ENCODE results near the gene GRIA1.

Gene GRIA1

DNA sequence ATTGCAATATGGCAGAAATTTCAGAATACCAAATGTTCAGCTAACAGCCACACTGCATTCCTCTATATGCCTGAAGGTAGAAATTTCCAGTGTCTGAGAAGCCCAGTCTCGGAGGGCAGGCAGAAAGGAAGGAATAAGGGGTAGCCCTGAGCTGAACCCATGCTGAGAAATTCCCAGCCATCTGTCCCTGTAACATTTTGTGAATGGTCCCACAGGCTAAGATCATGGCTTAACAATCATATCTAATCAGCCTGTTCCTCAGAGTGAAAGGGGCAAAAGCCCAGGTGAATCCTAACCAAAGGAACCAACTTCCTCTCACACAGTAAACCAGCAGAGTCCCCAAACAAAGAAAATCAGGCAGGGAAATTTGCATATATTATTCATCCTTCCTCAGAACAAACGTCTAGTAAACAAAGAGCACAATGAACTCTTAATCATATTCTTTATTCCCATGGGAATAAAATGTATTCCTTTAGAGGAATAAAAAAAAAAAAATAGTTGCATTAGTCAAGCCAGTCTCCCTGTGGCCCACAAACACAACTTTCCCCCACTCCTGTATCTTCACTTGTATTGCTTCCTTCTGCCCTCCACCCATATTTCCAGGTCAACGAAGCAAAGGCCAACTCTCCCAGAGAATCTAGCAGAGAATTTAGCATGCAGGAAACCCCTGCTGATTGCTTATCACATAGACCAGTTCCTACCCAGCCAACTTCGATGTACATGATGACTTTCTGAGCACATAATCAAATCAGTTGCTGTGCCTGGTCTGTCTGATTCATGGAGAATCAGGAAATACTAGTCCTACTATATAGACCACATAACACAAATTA lies 290.6 kb downstream of the GRIA1 start:
- DNase-seq (ENCODE audit: low spot score) = no peak

DNA sequence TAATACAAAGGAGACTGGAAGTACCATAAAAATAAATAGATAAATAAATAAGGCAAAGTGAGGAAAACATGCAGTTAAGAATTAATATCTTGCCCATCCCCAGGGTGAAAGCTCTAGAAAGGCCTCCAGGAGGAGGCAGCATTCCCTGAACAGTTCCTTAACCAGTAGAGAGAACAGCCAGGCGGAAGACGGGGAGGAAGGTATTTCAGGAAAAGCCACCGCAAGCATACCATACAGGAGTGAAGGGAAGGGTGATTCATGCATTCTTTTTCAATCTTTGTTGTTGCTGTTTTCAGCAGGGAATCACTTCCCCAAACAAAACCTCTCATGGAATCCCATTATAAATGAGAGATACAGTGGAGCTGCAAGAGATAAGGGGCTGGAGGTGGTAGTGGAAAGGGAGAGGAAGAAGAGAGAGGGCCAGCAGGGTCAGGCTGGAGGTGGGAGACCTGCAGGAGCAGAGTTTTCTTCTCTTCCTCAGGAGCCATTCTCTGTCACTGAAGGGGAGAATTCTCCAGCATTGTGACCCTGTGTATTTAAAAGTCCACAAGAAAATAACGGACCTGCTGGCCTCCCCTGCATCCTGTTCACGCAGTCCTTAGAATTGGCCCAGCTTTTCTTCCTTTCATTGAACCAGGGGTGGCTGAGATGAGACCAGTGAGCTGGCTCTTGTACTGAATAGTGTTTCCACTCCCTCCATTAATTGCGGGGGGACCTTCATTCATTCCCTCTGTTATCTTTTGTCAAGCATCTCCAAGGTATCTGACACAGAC lies 292.3 kb downstream of the GRIA1 start:
- no peak for DNase-seq (ENCODE audit: low spot score)

DNA sequence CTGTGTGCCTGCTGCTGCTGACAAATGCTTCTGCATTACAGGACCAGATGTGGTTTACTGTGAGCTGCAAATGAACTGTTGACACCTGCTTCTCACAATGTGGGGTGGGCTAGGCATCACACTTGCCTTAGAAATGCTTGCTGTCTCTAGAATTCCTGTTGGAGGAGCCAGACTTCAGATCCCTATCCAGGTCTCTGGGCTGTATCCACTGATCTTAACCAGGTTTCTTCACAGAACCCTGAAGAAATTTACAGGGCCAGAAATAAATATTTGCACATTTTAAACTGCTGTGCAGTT lies 292.8 kb downstream of the GRIA1 start:
- DNase-seq (ENCODE audit: low spot score) = no peak

DNA sequence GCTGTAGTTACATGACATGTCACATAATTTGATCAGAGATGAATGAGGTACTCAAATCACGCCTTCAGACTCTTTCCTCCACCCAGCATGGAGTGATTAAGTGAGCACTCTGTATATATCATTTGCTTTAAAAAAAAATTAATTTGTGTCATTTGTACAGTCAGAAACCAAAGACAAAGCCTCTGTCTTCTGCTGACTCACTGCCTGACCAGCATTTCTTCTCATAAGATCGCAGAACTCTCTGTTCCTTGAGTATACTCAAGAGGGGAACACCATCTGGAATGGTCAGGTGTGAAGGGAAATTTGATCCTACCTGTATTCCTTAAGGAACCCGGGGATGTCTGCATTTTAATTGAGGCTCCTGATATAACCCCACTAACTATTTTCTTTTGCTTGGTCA lies 293.8 kb downstream of the GRIA1 start:
- no peak for DNase-seq (ENCODE audit: low spot score)

DNA sequence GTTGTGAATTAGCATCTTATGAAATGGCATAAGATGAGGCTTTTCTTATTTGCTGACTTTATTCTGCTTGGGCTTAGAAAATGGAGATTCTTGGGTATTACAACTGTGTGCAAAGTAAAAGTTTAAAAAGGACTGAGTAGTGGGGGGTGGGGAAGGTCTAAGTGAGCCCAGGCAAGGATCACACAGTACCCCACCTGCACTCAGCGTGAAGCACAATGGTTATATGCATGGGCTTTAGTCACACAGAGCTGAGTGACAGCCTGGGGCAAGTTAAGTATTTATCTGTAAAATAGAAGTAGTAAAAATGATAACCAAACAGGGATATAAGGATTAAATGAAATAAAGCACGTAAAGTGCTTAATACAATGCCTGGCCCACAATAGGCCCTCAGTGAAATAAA lies 300.9 kb downstream of the GRIA1 start:
- DNase-seq (ENCODE audit: low spot score) = no peak

DNA sequence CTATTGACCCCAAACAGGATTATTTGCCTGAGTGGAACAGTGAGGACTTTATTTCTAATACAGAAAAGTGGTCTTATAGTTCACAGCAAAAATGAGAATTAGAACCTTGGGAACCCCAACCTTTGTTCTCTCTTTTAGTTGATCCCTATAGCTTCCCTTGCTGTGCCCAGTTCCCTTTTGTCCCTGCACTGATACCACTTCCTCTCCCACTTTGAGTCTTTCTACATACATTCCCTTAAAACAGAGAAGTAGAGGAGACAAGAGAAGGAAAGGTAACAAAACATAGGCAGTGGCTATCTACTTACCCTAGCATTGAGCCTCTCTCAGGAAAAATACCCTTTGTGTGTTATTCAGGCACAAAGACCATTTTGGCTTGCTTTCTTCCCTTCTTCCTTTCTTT lies 301.8 kb downstream of the GRIA1 start:
- no peak for DNase-seq (ENCODE audit: low spot score)

DNA sequence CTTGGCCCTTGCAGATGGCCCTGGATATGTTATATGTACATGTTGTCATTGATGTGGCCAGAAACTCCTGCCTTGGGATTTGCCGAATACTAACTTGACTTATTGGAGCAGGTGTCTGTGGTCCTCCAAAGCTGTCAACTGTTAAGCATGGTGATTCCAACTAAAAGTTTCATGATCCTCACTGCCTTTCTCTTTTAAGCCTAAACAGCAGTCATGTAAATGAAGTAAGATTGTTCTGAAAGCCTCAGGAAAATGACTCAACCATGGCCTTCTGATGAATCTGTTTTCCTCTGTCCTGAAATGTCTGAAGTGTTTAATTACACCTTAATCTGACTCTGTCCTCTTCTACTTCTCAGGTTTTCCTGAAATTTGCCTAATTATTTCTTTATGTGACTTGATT lies 303.2 kb downstream of the GRIA1 start:
- DNase-seq (ENCODE audit: low spot score) = no peak

DNA sequence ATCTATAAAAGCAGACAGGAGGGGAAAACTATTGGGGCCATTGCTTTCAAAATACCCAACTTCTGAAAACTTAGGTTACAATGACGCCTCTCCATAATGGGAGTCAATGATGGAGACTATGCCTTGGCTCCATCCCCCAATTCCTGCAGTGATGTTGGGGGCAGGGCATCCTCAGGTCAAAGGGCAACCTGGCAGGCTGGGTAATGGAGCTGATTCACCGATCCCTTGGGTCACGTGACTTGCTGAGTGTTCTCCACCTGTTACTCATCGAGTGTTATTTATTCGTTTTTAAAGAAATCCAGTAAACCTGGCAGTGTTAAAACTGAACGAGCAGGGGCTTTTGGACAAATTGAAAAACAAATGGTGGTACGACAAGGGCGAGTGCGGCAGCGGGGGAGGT lies 303.9 kb downstream of the GRIA1 start:
- DNase-seq (ENCODE audit: low spot score) = no peak

DNA sequence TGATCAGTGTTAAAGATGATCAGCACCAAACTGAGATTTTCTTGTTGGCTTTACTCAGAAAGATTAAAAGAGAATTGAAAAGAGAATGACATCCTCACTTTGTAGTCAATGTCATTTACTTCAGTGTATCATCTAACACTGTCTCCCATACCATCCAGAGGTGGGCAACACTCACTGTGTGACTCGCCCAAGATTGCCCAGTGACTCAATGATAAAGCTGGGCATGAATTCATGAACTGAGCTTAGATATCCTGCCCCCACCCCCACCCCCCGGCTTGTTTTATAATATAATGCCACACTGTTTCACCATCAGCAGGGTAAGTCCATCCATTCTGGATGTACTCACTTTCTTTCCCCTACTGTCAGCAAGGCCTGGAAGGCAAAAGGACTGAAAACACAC lies 306.1 kb downstream of the GRIA1 start:
- no peak for DNase-seq (ENCODE audit: low spot score)

DNA sequence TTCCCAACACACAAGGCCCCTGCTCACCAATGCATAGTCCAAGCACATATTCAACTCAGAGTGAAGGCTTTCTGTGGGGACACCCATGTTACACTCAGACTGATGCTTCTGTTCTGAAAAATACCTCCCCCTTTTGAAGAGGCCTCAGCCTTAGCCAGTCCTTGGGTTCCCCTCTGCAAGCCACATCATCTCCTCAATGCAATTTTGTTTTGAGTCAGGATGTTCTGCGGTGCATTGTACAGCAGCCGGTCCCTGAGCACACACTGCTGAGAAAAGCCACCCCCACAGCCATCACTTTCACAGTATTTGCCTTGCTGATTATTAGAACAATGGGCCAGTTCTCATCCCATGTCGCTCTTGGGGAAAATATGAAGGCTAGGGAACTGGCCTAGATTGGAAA lies 307.0 kb downstream of the GRIA1 start:
- no peak for DNase-seq (ENCODE audit: low spot score)

DNA sequence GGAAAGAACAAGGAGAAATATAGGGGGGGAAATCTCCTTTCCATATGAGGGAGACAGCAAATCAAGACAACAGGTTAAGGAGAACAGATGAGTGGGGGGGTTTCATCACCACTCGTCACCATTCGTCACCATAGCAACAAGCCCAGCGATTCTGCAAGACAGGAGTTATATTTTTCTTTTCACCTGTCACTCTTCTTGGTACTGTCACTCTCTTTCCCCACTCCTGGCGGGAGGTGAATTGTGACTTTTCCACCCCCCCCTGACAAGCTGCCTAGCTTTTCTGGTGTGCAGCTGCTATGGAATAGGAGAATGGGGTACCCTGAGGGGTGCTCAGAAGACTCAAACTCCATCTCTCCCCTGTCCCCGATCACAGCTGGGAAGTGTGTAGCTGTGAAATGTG lies 308.4 kb downstream of the GRIA1 start:
- DNase-seq (ENCODE audit: low spot score) = no peak

DNA sequence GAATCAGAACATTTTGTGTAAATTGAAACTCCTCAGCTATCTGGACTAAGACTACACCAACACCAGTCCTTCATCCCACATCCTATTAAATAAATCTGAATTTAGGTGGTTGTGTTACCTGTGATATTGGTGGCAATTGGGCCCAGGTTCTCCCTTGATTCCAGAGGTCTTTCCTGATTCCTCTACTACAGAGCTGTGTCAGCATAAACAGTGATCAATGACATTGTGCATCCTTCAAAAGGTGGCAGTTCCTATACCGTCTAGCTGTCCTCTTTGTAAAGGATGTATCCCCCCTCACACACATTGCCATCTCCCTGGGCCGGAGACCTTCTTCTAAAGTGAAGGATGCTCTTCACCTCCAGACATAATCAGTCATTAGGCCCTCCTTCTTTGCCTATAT lies 309.0 kb downstream of the GRIA1 start:
- no peak for DNase-seq (ENCODE audit: low spot score)

DNA sequence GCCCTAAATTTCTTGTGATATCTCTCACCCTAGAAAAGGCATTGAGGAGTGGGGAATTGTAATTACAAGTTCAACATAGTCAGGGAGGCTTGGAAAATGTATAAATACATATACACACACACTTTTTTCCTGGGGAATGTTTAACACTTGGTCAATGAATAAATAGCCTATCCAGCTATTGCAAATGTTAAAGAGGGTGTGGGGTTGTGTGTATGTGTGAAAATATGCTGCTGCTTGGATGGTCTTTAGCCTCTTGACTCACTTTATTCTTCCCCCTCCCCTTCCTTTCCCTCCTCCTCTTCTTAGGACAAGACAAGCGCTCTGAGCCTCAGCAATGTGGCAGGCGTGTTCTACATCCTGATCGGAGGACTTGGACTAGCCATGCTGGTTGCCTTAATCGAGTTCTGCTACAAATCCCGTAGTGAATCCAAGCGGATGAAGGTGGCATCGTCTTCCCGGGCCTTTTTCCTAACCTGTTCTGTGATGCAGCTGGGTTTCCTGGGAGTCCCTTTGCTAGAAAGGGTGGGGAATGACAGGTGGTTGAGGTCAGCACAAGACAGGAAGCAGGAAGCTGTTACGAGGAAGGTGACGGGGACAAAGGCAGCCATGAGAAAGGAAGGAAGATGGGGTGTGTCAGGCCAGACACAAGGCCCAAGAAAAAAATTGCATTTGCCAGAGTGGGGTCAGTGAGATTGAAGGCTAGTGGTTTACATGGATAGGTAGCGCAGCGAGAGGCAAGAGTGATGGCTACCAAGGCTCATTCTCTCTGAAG lies 311.8 kb downstream of the GRIA1 start:
- DNase-seq (ENCODE audit: low spot score) = no peak

DNA sequence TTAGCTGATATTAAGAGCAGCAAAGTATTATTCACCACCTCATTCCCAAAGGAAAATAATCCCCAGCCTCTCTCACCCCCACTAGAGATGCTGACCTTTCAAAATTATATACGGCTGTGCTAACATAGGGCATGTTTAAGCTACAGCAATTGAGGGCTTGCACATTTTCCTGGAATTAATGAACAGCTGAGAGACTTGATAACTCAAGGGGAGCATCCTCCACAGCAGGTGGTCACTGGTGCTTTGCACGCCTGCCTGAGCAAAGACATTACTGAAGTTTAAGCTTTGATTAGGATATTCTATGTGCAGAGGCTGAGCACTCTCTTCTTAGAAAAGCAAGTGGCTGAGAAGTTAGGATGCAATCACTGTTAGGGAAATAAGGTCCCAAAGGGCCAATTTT lies 317.3 kb downstream of the GRIA1 start:
- DNase-seq (ENCODE audit: low spot score) = no peak

DNA sequence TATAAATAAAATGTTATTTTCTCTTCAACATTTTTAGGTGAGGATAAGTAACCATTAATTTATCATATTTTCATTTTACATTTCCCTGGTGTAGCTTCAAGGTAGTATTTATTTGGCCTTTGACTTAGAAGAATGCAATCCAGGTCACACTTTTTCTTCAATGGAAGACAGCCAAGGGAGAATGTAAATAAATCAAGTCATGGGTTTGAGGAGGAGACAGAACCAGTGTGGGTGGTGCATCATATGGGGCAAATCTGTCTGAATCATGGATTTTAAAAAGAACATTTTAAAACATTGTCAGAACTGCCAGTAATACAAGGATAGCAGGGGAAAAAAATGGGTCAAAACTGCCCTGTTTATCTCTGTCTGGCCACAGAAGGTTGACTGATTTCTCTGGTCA lies 318.7 kb downstream of the GRIA1 start:
- DNase-seq (ENCODE audit: low spot score) = no peak

DNA sequence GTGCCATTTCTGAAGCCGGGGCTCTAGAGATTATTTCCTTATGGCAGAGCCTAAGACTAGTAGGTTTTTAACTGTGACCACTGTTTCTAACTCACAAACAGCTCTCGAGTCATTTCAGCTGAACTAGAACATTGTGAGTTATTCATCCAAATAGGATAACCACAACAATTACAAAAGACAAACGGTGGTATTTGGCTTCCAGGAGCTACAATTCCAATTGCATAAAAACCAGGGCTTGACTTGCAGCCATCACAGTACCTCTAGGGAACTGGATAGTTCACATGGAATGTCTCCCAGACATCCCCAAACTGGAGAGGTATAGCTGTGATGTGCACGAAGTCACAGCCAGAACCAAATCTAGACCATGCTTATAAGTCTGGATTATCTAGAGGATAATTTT lies 323.4 kb downstream of the GRIA1 start:
- DNase-seq (ENCODE audit: low spot score) = no peak

DNA sequence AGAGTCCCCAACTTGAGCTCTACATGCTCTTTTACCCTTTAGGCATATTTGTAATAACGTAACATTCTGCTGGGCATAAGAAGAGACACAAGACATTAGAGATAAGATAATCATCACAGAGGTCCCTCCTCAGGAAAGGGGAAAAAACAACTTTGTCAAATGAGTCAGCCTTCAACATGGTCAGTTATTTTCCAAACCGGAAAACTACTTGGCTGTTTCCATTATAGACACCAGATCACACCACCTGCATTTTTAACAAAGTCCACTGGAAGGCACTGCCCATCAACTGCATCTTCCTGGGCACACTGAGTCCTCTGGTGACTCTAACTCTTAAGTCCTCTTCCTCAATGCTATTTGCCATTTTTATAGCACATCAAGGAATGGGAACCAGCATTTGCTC lies 326.4 kb downstream of the GRIA1 start:
- no peak for DNase-seq (ENCODE audit: low spot score)

DNA sequence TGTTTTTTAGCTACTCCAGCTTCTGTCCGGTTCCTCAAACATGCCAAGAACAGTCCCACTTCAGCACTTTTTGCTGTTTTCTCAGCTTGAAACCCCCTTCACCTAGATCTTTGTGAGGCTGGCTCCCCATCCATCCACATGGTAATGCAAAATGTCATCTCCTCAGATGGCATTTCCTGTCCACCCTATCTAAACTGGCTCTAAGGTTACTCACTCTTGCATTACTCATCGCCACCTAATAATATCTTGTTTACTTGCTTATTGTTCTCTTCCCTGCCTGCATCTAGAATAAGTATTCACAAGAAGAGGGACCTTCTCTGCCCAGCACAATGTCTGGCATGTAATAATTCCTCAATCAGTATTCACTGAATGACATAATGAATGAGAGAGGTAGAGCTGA lies 328.2 kb downstream of the GRIA1 start:
- DNase-seq (ENCODE audit: low spot score) = no peak

DNA sequence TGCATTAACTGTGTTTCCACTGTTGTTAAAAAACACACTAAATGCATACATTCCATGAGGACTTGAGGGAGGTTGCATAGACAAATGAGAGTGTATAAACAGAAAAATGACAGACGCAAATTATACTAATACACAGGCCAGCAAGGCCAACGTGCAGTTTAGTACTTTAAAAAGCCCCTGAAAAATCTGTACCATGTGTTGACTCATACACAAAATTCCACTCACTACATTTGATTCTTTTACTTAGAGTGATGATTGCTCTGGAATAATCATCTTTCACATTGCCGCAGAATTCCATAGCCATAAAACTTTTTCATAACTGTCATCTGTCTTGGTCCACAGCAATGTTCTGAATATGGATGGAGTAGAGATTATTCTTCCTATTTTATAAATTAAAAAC lies 332.6 kb downstream of the GRIA1 start:
- no peak for DNase-seq (ENCODE audit: low spot score)

DNA sequence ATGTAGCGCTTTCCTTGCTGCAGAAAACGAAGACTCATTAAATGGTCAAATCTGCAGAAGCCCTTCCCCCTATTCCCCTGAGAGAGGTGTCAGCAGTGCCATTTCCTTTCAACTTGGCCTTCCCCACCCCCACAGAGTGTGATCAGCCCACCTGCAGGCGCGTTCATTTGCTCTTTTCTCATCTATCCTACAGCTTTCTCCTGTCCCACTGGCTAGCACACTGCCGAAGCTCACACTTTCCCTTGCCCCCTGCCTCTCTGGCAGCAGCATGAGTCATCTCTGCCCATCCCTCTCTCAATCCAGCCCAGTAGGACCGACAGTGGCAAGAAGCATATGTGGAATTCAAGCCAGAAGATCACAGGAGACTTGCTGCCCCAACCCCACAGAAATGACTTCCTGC lies 334.4 kb downstream of the GRIA1 start:
- DNase-seq (ENCODE audit: low spot score) = no peak

DNA sequence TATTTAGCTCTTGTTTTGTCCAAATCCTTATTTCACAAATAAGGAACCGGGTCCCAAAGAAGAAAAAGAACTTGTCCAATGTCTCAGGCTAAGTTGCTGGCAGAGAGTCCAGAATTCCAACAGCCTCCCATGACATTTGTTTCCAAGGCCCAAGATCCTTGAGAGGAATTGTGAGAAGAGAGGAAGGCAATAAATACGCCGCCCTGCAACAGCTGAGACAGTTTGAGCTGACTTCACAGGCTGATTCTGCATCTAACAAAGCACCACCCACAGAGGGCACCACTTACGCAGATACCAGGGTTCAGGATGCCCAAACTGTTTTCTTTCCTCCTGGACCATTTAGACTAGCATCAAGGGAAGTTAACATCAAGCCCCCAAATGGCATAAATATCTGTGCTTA lies 336.9 kb downstream of the GRIA1 start:
- DNase-seq (ENCODE audit: low spot score) = no peak

DNA sequence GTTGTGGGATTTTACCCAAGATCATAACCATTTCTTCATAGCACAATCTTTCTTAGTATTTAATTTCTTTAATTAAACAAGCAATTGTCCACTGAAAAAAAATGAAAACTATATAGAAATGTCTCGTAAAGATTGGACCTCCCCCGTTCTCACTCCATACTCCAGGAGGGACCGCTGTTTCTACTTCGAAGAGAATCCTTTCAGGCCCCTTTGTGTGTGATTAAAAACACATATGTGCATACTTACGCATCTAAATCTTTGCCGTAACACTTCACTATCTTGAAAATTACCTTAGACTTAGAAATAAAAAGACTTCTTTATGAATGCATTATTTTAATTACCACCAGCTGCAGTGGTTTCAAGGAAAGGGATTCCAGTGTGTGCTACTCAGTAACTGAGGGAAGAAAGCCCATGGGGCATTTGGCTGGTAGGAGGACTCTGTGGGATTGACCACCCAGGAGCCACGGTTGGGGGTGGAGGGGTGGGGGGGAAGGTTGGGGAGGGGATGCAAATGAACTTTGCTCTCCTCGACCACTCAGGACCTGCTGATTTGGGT lies 339.1 kb downstream of the GRIA1 start:
- DNase-seq (ENCODE audit: low spot score) = no peak

DNA sequence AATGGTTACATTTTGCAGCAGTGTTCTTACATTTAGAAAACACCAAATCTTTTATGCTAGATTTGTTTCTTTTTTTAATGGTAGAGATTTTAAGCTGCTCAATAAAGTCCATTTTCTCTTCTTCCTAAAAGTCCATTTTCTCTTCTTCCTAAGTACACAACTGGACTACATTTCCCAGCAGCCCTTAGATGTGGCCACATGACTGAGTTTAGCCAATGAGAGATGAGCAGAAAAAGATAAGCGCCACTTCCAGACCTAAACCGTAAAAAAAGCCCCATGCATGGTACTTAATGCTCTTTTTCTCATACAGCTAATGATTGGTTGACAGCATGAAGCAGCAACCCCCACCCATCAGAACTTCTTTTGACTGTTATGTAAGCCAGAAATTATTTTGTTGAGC lies 341.5 kb downstream of the GRIA1 start:
- no peak for DNase-seq (ENCODE audit: low spot score)

Data from CD4-positive, alpha-beta T cell treated with Interleukin-15 for 4 hours (primary cell).